IMR-90 (cell line): ENCODE results near the gene XAF1.

Experiments
- BHLHE40 ChIP-seq: fragments of 150-350 bp; IDR thresholded peaks from 2 replicates; pipeline ENCODE4 v1.6.1; 2016; ENCODE audit warnings: mild to moderate bottlenecking, low read depth, low read length
- CEBPB ChIP-seq: IDR thresholded peaks from 2 replicates; pipeline ENCODE4 v1.6.1; 2012; ENCODE audit warnings: low read depth, low read length, improper control_type of control experiment
- CHD1 ChIP-seq: IDR thresholded peaks from 2 replicates; pipeline ENCODE4 v1.6.1; 2012; ENCODE audit warnings: low read depth, low read length, improper control_type of control experiment
- CTCF ChIP-seq: conservative IDR thresholded peaks from 2 replicates; pipeline ENCODE4 v1.5.1; 2012; ENCODE audit warnings: mild to moderate bottlenecking, low read depth, low read length, improper control_type of control experiment
- ELK1 ChIP-seq: fragments of 150-350 bp; IDR thresholded peaks from 2 replicates; pipeline ENCODE4 v1.6.1; 2016; ENCODE audit warnings: low read depth, mild to moderate bottlenecking, low read length, moderate library complexity, borderline replicate concordance
- MAZ ChIP-seq: IDR thresholded peaks from 2 replicates; pipeline ENCODE4 v1.6.1; 2012; ENCODE audit warnings: low read depth, mild to moderate bottlenecking, low read length, improper control_type of control experiment, moderate library complexity, borderline replicate concordance
- MXI1 ChIP-seq: IDR thresholded peaks from 2 replicates; pipeline ENCODE4 v1.6.1; 2012; ENCODE audit warnings: low read depth, mild to moderate bottlenecking, low read length, moderate library complexity, borderline replicate concordance
- NFE2L2 ChIP-seq: fragments of 150-350 bp; IDR thresholded peaks from 2 replicates; pipeline ENCODE4 v1.6.1; 2016; ENCODE audit warnings: low read depth, mild to moderate bottlenecking, low read length
- POLR2A ChIP-seq: IDR thresholded peaks from 2 replicates; pipeline ENCODE4 v1.6.1; 2012; ENCODE audit warnings: mild to moderate bottlenecking, low read depth, low read length
- RAD21 ChIP-seq: IDR thresholded peaks from 2 replicates; pipeline ENCODE4 v1.6.1; 2012; ENCODE audit warnings: low read length, improper control_type of control experiment
- SMC3 ChIP-seq: fragments of 150-350 bp; IDR thresholded peaks from 2 replicates; pipeline ENCODE4 v1.6.1; 2016; ENCODE audit warnings: low read depth, mild to moderate bottlenecking, antibody characterized with exemption, low read length, moderate library complexity

DNA sequence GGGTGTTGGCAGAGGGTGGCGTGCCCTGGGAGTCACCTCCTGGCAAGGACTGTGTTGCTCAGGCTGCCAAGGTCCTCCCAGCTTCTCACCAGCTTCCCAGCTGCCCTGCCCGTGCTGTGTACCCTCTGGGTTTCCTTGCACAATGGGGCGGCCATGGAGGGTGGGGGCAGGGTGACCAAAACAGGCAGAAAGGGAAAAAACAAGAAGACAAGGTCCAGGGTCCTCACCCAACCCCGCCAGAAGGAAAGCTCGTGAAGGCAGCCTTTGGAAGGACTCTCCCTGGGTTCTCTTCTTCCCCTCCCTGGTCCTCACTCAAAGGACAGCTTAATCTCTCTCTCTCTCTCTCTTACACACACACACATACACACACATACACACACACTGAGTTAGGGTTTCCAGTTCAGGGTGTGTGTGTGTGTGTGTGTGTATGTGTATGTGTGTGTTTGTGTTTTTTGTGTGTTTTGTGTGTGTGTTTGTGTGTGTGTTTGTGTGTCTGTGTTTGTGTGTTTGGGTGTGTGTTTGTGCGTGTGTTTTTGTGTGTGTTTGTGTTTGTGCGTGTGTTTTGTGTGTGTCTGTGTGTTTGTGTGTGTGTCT lies 44.7 kb upstream of the XAF1 start:
- no peak for TF ChIP-seq MAZ
- TF ChIP-seq CTCF, result no peak
- TF ChIP-seq POLR2A, result no peak
- no peak for TF ChIP-seq CHD1
- no peak for TF ChIP-seq CEBPB
- no peak for TF ChIP-seq RAD21
- no peak for TF ChIP-seq ELK1
- TF ChIP-seq NFE2L2, result no peak
- no peak for TF ChIP-seq SMC3
- TF ChIP-seq MXI1, result no peak
- TF ChIP-seq BHLHE40, result no peak
